ENCODE data around the gene MAD2L1BP.

Gene MAD2L1BP

GRCh38 chr6:43622541-43622940, 13.1 kb upstream of the MAD2L1BP start:
- no peak overlapping the region for H3K18ac ChIP-seq (ENCODE audit: low read length)
- whole genome bisulfite sequencing (ENCODE audit: extremely low coverage, insufficient coverage, low lambda C conversion rate) = no CpG with 5 or more reads among the region's 10 CpGs
- H2BK15ac ChIP-seq (replicated peaks; ENCODE audit: low read depth) = no peak overlapping the region
- no peak overlapping the region for H2AK5ac ChIP-seq (ENCODE audit: low read length)
- H3K27ac ChIP-seq (ENCODE audit: low read depth, low read length) = no peak overlapping the region
- no peak overlapping the region for H3K4ac ChIP-seq (ENCODE audit: low read depth, low read length)
- H3K79me1 ChIP-seq (ENCODE audit: low read length) = peaks cover 12% of the 10 kb centered on the region
- H3K36me3 ChIP-seq (ENCODE audit: control insufficient read depth, insufficient read depth, low read length) = peaks cover 35% of the 10 kb centered on the region
- no peak overlapping the region for H3K4me2 ChIP-seq (ENCODE audit: low read length)
- no peak overlapping the region for H2BK5ac ChIP-seq (ENCODE audit: low read length)
- no peaks in the 10 kb centered on the region for H3K4me1 ChIP-seq (ENCODE audit: control insufficient read depth, low read depth, low read length)
- no peak overlapping the region for H3K56ac ChIP-seq (ENCODE audit: low read length)
- H4K5ac ChIP-seq (ENCODE audit: low read length) = no peak overlapping the region
- no peak overlapping the region for H4K8ac ChIP-seq (ENCODE audit: low read depth, low read length)
- no peak overlapping the region for H3K9ac ChIP-seq (ENCODE audit: low read length)
- H3K79me2 ChIP-seq (ENCODE audit: control insufficient read depth, insufficient read depth, low read length) = peaks cover 7% of the 10 kb centered on the region
- no peak for DNase-seq
- no peak overlapping the region for H3K4me3 ChIP-seq (ENCODE audit: low read length)
- H3K27me3 ChIP-seq (ENCODE audit: insufficient read depth, low read length, poor library complexity) = no peaks in the 10 kb centered on the region
- no peak overlapping the region for H2BK120ac ChIP-seq (ENCODE audit: low read depth, low read length)
- H3K23ac ChIP-seq (ENCODE audit: low read length) = no peak overlapping the region

- no peak overlapping the region for H2BK5ac ChIP-seq (ENCODE audit: low read length)
- no peak overlapping the region for H3K4me3 ChIP-seq (ENCODE audit: low read length)
- H3K4me2 ChIP-seq (ENCODE audit: low read length) = no peak overlapping the region
- no peak overlapping the region for H4K8ac ChIP-seq (ENCODE audit: low read depth, low read length)
- no peak for DNase-seq
- H3K9ac ChIP-seq (ENCODE audit: low read length) = no peak overlapping the region
- H3K23ac ChIP-seq (ENCODE audit: low read length) = no peak overlapping the region
- no peak overlapping the region for H3K4ac ChIP-seq (ENCODE audit: low read depth, low read length)
- WGBS (ENCODE audit: extremely low coverage, insufficient coverage, low lambda C conversion rate) = no CpG with 5 or more reads among the region's 12 CpGs
- no peaks in the 10 kb centered on the region for H3K4me1 ChIP-seq (ENCODE audit: control insufficient read depth, low read depth, low read length)
- H3K79me1 ChIP-seq (ENCODE audit: low read length) = peaks cover 17% of the 10 kb centered on the region
- H3K79me2 ChIP-seq (ENCODE audit: control insufficient read depth, insufficient read depth, low read length) = peaks cover 12% of the 10 kb centered on the region
- no peak overlapping the region for H2BK15ac ChIP-seq (replicated peaks; ENCODE audit: low read depth)
- H3K36me3 ChIP-seq (ENCODE audit: control insufficient read depth, insufficient read depth, low read length) = peaks cover 35% of the 10 kb centered on the region
- H2AK5ac ChIP-seq (ENCODE audit: low read length) = no peak overlapping the region
- H3K18ac ChIP-seq (ENCODE audit: low read length) = no peak overlapping the region
- H3K56ac ChIP-seq (ENCODE audit: low read length) = no peak overlapping the region
- no peaks in the 10 kb centered on the region for H3K27me3 ChIP-seq (ENCODE audit: insufficient read depth, low read length, poor library complexity)
- H2BK120ac ChIP-seq (ENCODE audit: low read depth, low read length) = no peak overlapping the region
- H4K5ac ChIP-seq (ENCODE audit: low read length) = no peak overlapping the region
- H3K27ac ChIP-seq (ENCODE audit: low read depth, low read length) = no peak overlapping the region
Observed at GRCh38 chr6:43623880-43624785, 11.5 kb upstream of the MAD2L1BP start.

- WGBS (ENCODE audit: extremely low coverage, insufficient coverage, low lambda C conversion rate) = no CpG with 5 or more reads among the region's 7 CpGs
- DNase-seq = no peak
- Histone ChIP-seq H4K8ac (ENCODE audit: low read depth, low read length) (no peak overlapping the region), H3K4ac (ENCODE audit: low read depth, low read length) (no peak overlapping the region), H3K4me3 (ENCODE audit: low read length) (no peak overlapping the region), H2BK15ac (replicated peaks; ENCODE audit: low read depth) (no peak overlapping the region), H2BK5ac (ENCODE audit: low read length) (no peak overlapping the region), H3K4me2 (ENCODE audit: low read length) (no peak overlapping the region), H3K56ac (ENCODE audit: low read length) (no peak overlapping the region), H3K79me2 (ENCODE audit: control insufficient read depth, insufficient read depth, low read length) (peaks cover 12% of the 10 kb centered on the region), H2AK5ac (ENCODE audit: low read length) (no peak overlapping the region), H3K27me3 (ENCODE audit: insufficient read depth, low read length, poor library complexity) (no peaks in the 10 kb centered on the region), H3K18ac (ENCODE audit: low read length) (no peak overlapping the region), H4K5ac (ENCODE audit: low read length) (no peak overlapping the region), H3K9ac (ENCODE audit: low read length) (no peak overlapping the region), H3K79me1 (ENCODE audit: low read length) (peaks cover 17% of the 10 kb centered on the region), H3K4me1 (ENCODE audit: control insufficient read depth, low read depth, low read length) (no peaks in the 10 kb centered on the region), H3K36me3 (ENCODE audit: control insufficient read depth, insufficient read depth, low read length) (peaks cover 35% of the 10 kb centered on the region), H3K27ac (ENCODE audit: low read depth, low read length) (no peak overlapping the region), H2BK120ac (ENCODE audit: low read depth, low read length) (no peak overlapping the region), H3K23ac (ENCODE audit: low read length) (no peak overlapping the region)
Observed at GRCh38 chr6:43624786-43625288, 10.8 kb upstream of the MAD2L1BP start.

- Histone ChIP-seq H3K4me1 (ENCODE audit: control insufficient read depth, low read depth, low read length) (peaks cover 3% of the 10 kb centered on the region), H3K23ac (ENCODE audit: low read length) (no peak overlapping the region), H3K79me1 (ENCODE audit: low read length) (peaks cover 17% of the 10 kb centered on the region), H3K27me3 (ENCODE audit: insufficient read depth, low read length, poor library complexity) (no peaks in the 10 kb centered on the region), H2BK15ac (replicated peaks; ENCODE audit: low read depth) (no peak overlapping the region), H3K4ac (ENCODE audit: low read depth, low read length) (no peak overlapping the region), H3K4me3 (ENCODE audit: low read length) (no peak overlapping the region), H3K18ac (ENCODE audit: low read length) (no peak overlapping the region), H4K8ac (ENCODE audit: low read depth, low read length) (no peak overlapping the region), H3K9ac (ENCODE audit: low read length) (no peak overlapping the region), H2BK5ac (ENCODE audit: low read length) (no peak overlapping the region), H3K36me3 (ENCODE audit: control insufficient read depth, insufficient read depth, low read length) (peaks cover 34% of the 10 kb centered on the region), H3K79me2 (ENCODE audit: control insufficient read depth, insufficient read depth, low read length) (peaks cover 12% of the 10 kb centered on the region), H3K4me2 (ENCODE audit: low read length) (no peak overlapping the region), H4K5ac (ENCODE audit: low read length) (no peak overlapping the region), H3K56ac (ENCODE audit: low read length) (no peak overlapping the region), H2BK120ac (ENCODE audit: low read depth, low read length) (no peak overlapping the region), H2AK5ac (ENCODE audit: low read length) (no peak overlapping the region), H3K27ac (ENCODE audit: low read depth, low read length) (no peak overlapping the region)
- no peak for DNase-seq
- WGBS (ENCODE audit: extremely low coverage, insufficient coverage, low lambda C conversion rate) = no CpG with 5 or more reads among the region's 16 CpGs
Observed at GRCh38 chr6:43625393-43625992, 10.1 kb upstream of the MAD2L1BP start.

GRCh38 chr6:43627008-43627825, 8.4 kb upstream of the MAD2L1BP start:
- no peak overlapping the region for H4K8ac ChIP-seq (ENCODE audit: low read depth, low read length)
- H3K36me3 ChIP-seq (ENCODE audit: control insufficient read depth, insufficient read depth, low read length) = peaks cover 21% of the 10 kb centered on the region
- WGBS (ENCODE audit: extremely low coverage, insufficient coverage, low lambda C conversion rate) = no CpG with 5 or more reads among the region's 5 CpGs
- H3K4ac ChIP-seq (ENCODE audit: low read depth, low read length) = no peak overlapping the region
- DNase-seq = peak; percentile 51
- H3K4me1 ChIP-seq (ENCODE audit: control insufficient read depth, low read depth, low read length) = peaks cover 3% of the 10 kb centered on the region
- H3K27ac ChIP-seq (ENCODE audit: low read depth, low read length) = no peak overlapping the region
- no peak overlapping the region for H3K23ac ChIP-seq (ENCODE audit: low read length)
- H2BK15ac ChIP-seq (replicated peaks; ENCODE audit: low read depth) = no peak overlapping the region
- H3K4me3 ChIP-seq (ENCODE audit: low read length) = no peak overlapping the region
- no peak overlapping the region for H3K18ac ChIP-seq (ENCODE audit: low read length)
- no peaks in the 10 kb centered on the region for H3K27me3 ChIP-seq (ENCODE audit: insufficient read depth, low read length, poor library complexity)
- H2BK5ac ChIP-seq (ENCODE audit: low read length) = no peak overlapping the region
- H2BK120ac ChIP-seq (ENCODE audit: low read depth, low read length) = no peak overlapping the region
- peak overlapping the region; percentile 25 for H3K9ac ChIP-seq (ENCODE audit: low read length)
- H3K56ac ChIP-seq (ENCODE audit: low read length) = no peak overlapping the region
- H3K4me2 ChIP-seq (ENCODE audit: low read length) = no peak overlapping the region
- no peak overlapping the region for H2AK5ac ChIP-seq (ENCODE audit: low read length)
- H4K5ac ChIP-seq (ENCODE audit: low read length) = no peak overlapping the region
- H3K79me1 ChIP-seq (ENCODE audit: low read length) = peaks cover 17% of the 10 kb centered on the region
- H3K79me2 ChIP-seq (ENCODE audit: control insufficient read depth, insufficient read depth, low read length) = peaks cover 12% of the 10 kb centered on the region
